Thymus (tissue), 11 donors: ENCODE results near the gene ARHGAP31. TPM values are rescaled to one million over a fixed set of nuclear protein-coding genes. Genes with fewer than 3 reads are reported as not detected.

ENCODE experiments used
- DNase-seq, 9 donors: peaks; one replicate each; pipeline ENCODE4 v3.0.0-alpha.2; 2013; ENCODE audit warnings: low spot score in 9 of 9, low read depth in 6 of 9, missing footprints in 1 of 9
- H3K27ac ChIP-seq, 2 donors: one replicate each; pipeline ENCODE4 v1.5.1; 2013; ENCODE audit warnings: control low read depth in 1 of 2, low read depth in 1 of 2, low read length in 1 of 2, mild to moderate bottlenecking in 1 of 2, moderate library complexity in 1 of 2
- H3K27me3 ChIP-seq, 2 donors: one replicate each; pipeline ENCODE4 v1.5.1; 2013; ENCODE audit warnings: low read length in 1 of 2; ENCODE audit not compliant: control insufficient read depth in 2 of 2, insufficient read depth in 1 of 2
- H3K36me3 ChIP-seq, 2 donors: one replicate each; pipeline ENCODE4 v1.5.1; 2013; ENCODE audit warnings: low read length in 1 of 2, mild to moderate bottlenecking in 1 of 2, moderate library complexity in 1 of 2; ENCODE audit not compliant: control insufficient read depth in 2 of 2, insufficient read depth in 2 of 2
- H3K4me1 ChIP-seq, 2 donors: one replicate each; pipeline ENCODE4 v1.5.1; 2013; ENCODE audit warnings: low read length in 2 of 2; ENCODE audit not compliant: control insufficient read depth in 2 of 2, insufficient read depth in 2 of 2
- H3K4me3 ChIP-seq, 2 donors: one replicate each; pipeline ENCODE4 v1.5.1; 2013; ENCODE audit warnings: low read length in 2 of 2, control low read depth in 1 of 2, mild to moderate bottlenecking in 1 of 2
- H3K9me3 ChIP-seq, 2 donors: one replicate each; pipeline ENCODE4 v1.5.1; 2013; ENCODE audit warnings: low read length in 1 of 2, mild to moderate bottlenecking in 1 of 2; ENCODE audit not compliant: control insufficient read depth in 2 of 2, insufficient read depth in 1 of 2
- WGBS: extraction: QIAGEN DNeasy Blood & Tissue Kit; methylation state at CpG from one replicate; pipeline ENCODE4 v1.1.7; 2013; 5-methylcytosine and 5-hydroxymethylcytosine counted together
- polyA plus RNA-seq: library from polyadenylated mRNA; stranded (reverse); fragments of 200-250 nt; gene quantifications from one replicate; pipeline ENCODE4 v1.2.3, GENCODE V29; 2013
- total RNA-seq: library from RNA; stranded (reverse); fragments of 120-200 nt; gene quantifications from one replicate; pipeline ENCODE4 v1.2.4, GENCODE V29; 2013
- donor health status: healthy.

Gene ARHGAP31
- total and polyA plus RNA-seq, 2 donors: 3.5 to 8.2 TPM

DNA sequence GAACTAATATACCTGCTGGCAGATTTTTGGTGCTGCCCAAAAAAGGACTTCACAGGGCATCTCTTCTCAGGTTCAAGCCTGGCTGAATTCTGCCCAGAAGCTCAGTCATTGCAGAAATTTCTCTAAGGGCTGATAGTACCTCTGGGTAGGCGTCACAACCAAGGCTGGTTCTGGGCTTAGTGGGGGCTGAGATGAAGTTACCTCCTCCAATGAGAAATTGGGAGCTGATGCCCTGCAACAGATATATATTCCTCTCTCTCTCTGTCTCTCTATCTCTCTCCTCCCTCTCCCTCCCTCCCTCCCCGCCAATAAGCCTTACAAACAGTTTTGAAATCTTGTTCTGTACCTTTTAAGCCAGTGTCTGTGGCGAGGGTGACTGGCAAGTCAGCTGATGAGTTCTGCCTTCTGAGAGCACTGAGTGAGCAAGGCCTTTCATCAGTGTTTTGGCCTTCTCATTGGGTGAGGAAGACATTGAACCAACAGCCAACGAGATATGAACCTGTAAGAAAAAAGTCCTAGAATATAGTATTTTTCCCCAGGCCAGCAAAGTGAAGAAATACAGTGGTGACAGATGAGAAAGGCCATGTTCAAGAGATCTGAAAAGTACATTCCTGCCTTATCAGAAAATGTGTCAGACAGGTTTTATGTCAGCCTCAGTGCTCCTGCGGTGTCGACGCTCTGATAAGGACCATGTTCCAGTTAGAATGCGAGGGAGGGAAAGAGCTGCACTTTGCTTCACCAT is 123.8 kb downstream of the ARHGAP31 start:
- no peak for DNase-seq
- Histone ChIP-seq H3K27ac (no peak overlapping the region), H3K36me3 (peaks cover 6 to 20% of the 10 kb centered on the region in 2 donors), H3K4me3 (no peak overlapping the region), H3K9me3 (no peaks in the 10 kb centered on the region), H3K4me1 (no peaks in the 10 kb centered on the region), H3K27me3 (no peaks in the 10 kb centered on the region)
- WGBS: 97% methylated on average over 8 of the region's 8 CpGs

DNA sequence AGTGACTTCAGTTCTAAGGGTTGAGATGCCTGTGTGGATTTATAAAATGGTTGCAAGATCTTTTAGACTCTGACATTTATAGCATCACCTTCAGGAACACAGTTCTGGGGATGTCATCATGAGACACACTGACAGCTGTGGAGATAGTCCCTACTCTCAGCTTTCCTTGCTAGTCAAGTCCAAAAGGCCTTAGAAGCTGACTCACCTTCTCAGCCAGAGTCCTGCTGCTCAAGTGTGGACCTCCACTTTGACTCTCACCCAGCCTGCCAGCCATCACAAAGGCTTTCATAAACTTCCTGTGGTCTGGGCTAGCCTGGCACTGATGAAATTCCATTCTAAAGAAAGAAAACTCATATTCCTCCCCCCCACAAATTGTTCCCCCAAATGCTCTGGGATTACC is 124.5 kb downstream of the ARHGAP31 start:
- Histone ChIP-seq H3K4me1 (no peaks in the 10 kb centered on the region), H3K27ac (no peak overlapping the region)

DNA sequence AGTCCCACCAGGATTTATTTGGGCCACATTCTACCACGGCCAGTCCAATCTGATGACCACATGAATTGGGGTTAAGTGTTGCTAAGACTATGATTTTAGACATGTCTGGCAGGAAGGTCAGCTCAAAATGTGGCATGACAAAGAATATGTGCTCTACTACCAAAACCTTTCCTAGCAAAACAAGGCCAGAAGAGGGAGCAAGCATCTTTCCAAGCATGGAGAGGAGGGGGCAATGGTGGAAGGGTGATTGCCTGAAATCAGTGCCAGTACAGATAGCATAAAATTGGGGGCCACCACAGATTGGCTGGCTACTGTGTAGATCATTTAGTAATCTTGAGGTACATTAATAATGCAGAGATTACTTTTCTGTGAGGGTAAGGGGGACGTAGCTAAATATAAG is 126.0 kb downstream of the ARHGAP31 start:
- Histone ChIP-seq H3K27me3 (no peaks in the 10 kb centered on the region), H3K27ac (no peak overlapping the region), H3K4me3 (no peak overlapping the region), H3K4me1 (no peaks in the 10 kb centered on the region), H3K9me3 (no peaks in the 10 kb centered on the region), H3K36me3 (peaks cover 0 to 5% of the 10 kb centered on the region in 2 donors)
- DNase-seq: no peak
- WGBS: 47% methylated on average over 2 of the region's 2 CpGs

More for the DNA sequence above, 124.5 kb downstream of the ARHGAP31 start:
- no peak for DNase-seq
- H3K9me3 ChIP-seq: no peaks in the 10 kb centered on the region
- H3K4me3 ChIP-seq: no peak overlapping the region
- H3K27me3 ChIP-seq: no peaks in the 10 kb centered on the region
- H3K36me3 ChIP-seq: peaks cover 4 to 20% of the 10 kb centered on the region in 2 donors

DNA sequence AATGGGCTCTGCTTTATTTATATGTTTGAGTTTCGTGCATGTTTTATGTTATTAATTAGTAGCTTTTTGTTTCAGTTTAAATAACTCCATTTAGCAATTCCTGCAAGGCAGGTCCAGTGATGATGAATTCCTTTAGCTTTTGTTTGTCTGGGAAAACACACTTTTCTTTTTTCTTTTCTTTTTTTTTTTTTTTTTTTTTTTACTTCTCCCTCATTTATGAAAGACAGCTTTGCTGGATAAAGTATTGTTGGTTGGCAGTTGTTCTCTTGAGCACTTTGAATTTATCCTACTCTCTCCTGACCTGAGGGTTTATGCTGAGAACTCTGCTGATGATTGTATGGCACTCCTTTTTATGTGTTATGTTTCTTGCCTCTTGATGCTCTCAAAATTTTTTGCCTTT is 133.5 kb downstream of the ARHGAP31 start:
- 96% methylated on average over 1 of the region's 1 CpG for WGBS
- Histone ChIP-seq H3K4me3 (no peak overlapping the region), H3K4me1 (no peaks in the 10 kb centered on the region), H3K27ac (no peak overlapping the region), H3K9me3 (peaks cover 0 to 4% of the 10 kb centered on the region in 2 donors), H3K36me3 (peaks cover 6 to 36% of the 10 kb centered on the region in 2 donors), H3K27me3 (no peaks in the 10 kb centered on the region)
- peak in 1 of 9 donors; percentile 27 for DNase-seq

DNA sequence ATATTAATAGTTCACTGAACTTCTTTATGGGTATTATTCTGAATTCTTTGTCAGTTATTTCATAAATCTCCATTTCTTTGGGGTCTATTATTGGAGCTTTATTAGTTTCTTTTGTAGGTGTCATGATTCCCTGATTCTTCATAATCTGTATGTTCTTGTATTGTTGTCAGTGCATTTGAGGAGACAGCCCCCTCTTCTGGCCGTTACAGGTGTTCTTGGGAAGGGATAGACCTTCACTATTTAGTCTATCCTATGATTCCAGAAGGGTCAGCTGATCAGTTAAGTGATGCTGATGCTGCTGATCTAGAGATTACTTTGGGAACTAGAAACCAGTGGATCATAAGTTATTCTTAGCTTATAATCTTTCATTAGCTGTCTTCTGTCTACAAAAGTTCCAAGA is 134.4 kb downstream of the ARHGAP31 start:
- H3K9me3 ChIP-seq: peaks cover 0 to 4% of the 10 kb centered on the region in 2 donors
- no peak overlapping the region for H3K4me3 ChIP-seq
- 100% methylated on average over 1 of the region's 1 CpG for WGBS
- no peak for DNase-seq
- no peaks in the 10 kb centered on the region for H3K4me1 ChIP-seq
- H3K27ac ChIP-seq: no peak overlapping the region
- peaks cover 7 to 42% of the 10 kb centered on the region in 2 donors for H3K36me3 ChIP-seq
- H3K27me3 ChIP-seq: no peaks in the 10 kb centered on the region

DNA sequence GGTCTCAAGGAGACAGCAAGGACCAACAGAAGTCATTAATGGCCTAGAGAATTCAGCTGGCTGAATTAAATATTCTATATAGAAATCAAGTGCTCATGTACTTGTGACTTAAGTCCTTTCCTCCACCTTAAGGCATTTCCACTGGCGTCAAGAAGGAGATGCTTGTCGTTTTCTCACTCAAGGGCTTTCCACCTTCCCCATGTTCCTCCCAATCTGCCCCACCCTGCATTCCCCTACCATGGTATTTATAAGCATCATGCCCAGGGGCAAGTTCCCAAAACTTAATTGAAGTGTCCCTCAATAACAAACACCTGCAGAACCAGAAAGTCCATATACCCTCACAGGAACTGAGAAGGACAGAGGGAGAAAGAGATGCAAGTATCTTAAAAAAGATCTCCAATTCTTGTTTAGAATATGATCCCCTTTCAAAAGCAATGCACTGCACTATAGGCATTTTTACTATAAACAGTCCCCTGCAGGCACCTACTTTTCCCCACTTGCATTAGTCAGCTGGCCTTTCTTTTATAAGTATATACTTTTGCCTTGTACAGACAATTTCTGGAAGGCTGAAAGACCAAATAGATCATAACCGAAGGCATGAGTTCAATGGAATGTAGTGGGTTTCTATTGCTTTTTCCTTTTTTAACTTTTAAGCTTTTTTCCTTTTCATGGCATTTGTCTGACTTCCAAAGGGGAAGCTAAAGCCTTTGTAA is 139.6 kb downstream of the ARHGAP31 start:
- over 99% methylated on average over 3 of the region's 3 CpGs for WGBS
- peaks cover 42 to 83% of the 10 kb centered on the region in 2 donors for H3K36me3 ChIP-seq
- peaks cover 0 to 2% of the 10 kb centered on the region in 2 donors for H3K9me3 ChIP-seq
- H3K4me1 ChIP-seq: no peaks in the 10 kb centered on the region
- H3K4me3 ChIP-seq: no peak overlapping the region
- no peaks in the 10 kb centered on the region for H3K27me3 ChIP-seq
- DNase-seq: no peak
- H3K27ac ChIP-seq: no peak overlapping the region

DNA sequence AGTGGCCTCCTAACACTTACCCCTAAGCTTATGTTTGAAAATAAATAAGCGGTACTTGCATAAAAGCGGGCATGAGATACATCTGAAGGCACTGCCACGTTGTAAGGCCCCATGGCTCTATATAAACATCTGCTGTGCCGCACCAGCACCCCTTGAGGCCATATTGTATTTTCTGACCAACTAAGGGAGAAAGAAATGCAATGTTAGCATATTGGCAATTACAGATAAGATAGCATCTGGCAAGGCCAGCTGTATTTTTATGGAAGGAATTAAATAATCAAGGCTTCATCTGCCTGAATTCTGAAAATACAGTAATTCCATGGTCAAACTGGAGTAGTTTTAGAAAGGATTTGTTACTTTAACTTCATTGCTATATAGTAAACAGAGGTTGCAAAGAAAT is 140.5 kb downstream of the ARHGAP31 start:
- 98% methylated on average over 4 of the region's 4 CpGs for WGBS
- Histone ChIP-seq H3K4me3 (no peak overlapping the region), H3K27ac (no peak overlapping the region), H3K36me3 (peaks cover 42 to 74% of the 10 kb centered on the region in 2 donors), H3K27me3 (no peaks in the 10 kb centered on the region), H3K9me3 (peaks cover 0 to 1% of the 10 kb centered on the region in 2 donors), H3K4me1 (no peaks in the 10 kb centered on the region)
- no peak for DNase-seq

DNA sequence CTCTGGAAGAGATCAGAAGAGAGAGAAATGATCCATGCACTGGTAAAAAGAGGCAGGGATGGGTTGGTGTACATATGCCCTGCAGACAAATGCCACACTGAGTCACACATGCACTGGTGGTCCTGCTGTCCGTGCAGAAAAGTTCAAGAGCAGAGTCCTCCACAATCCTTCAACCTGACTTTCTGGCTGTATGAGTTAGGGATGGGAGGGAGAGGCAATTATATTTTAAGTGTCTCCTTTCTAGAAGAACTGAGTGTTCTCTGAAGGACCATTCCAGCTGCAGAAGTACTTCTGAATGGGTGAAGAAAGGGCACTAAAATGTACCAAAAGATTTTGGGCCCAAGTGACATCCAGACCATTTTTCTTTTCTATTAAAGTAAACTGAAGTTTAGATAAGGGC is 142.8 kb downstream of the ARHGAP31 start:
- Histone ChIP-seq H3K36me3 (peaks cover 37 to 62% of the 10 kb centered on the region in 2 donors), H3K9me3 (peaks cover 0 to 4% of the 10 kb centered on the region in 2 donors), H3K4me3 (no peak overlapping the region), H3K27me3 (no peaks in the 10 kb centered on the region), H3K27ac (no peak overlapping the region), H3K4me1 (no peaks in the 10 kb centered on the region)
- no peak for DNase-seq
- WGBS: 98% methylated on average over 1 of the region's 1 CpG

DNA sequence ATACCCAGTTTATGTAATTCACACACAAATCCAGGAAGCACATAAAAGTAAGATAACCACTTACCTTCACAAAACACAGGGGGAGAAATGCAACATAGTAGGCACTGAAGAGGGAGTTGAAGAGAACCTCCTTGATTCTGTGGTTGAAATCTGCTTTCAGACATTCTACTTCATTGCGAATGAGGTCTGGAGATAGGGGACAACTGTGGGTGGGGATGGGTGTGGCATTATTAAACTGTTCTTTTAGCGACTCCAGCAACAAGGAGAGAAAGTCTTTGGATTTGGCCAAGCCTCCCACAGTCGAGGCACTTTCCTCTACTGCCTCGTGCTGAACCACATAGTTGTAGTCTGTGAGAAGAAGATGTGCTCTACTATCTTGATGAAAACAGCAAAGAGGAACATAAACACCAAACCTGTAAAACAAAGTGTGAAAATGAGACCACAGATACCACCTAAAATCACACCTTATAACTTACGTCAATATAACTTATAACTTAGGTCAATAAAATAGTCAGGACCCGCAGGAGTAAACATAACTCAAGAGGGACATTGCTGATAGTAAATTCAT is 143.6 kb downstream of the ARHGAP31 start:
- Histone ChIP-seq H3K36me3 (peaks cover 44 to 64% of the 10 kb centered on the region in 2 donors), H3K27ac (no peak overlapping the region), H3K4me1 (no peaks in the 10 kb centered on the region), H3K27me3 (no peaks in the 10 kb centered on the region), H3K4me3 (no peak overlapping the region), H3K9me3 (peaks cover 0 to 6% of the 10 kb centered on the region in 2 donors)
- 98% methylated on average over 6 of the region's 6 CpGs for WGBS
- no peak for DNase-seq
